CD4-positive, alpha-beta T cell treated with Interleukin-15 for 1 hour (primary cell): ENCODE results near the gene MYMX.
A peak's percentile ranks its signal among the peaks of the same experiment; 100 is the strongest.

Experiments used
- DNase-seq: peaks from one replicate; pipeline ENCODE4 v3.0.0-alpha.2; 2020

The MYMX gene

GRCh38 chr6:44253307-44254101, 36.8 kb downstream of the MYMX start:
- DNase-seq, result peak; percentile 55

GRCh38 chr6:44254191-44255104, 37.7 kb downstream of the MYMX start:
- no peak for DNase-seq

GRCh38 chr6:44255105-44255808, 38.5 kb downstream of the MYMX start:
- DNase-seq, result no peak

- no peak for DNase-seq
These were observed 39.4 kb downstream of the MYMX start for GRCh38 chr6:44255871-44256774.

GRCh38 chr6:44256775-44257024, 40.0 kb downstream of the MYMX start:
- no peak for DNase-seq

- DNase-seq, result peak; percentile 81
These were observed 40.5 kb downstream of the MYMX start, which contains the start of gene SLC35B2 for GRCh38 chr6:44257025-44257752. SLC35B2 (minus strand) TSS chr6:44257528; CDS start chr6:44257410, 118 bp downstream.

- no peak for DNase-seq
These were observed 41.1 kb downstream of the MYMX start for GRCh38 chr6:44257753-44258324.

- DNase-seq, result no peak
These were observed 41.7 kb downstream of the MYMX start for GRCh38 chr6:44258325-44258863.

GRCh38 chr6:44258921-44259320, 42.2 kb downstream of the MYMX start:
- no peak for DNase-seq

GRCh38 chr6:44260011-44260410, 43.3 kb downstream of the MYMX start:
- DNase-seq, result no peak

- no peak for DNase-seq
These were observed 43.9 kb downstream of the MYMX start for GRCh38 chr6:44260451-44261297.

- DNase-seq, result no peak
These were observed 44.9 kb downstream of the MYMX start for GRCh38 chr6:44261581-44261980.

- DNase-seq, result no peak
These were observed 46.0 kb downstream of the MYMX start for GRCh38 chr6:44262467-44263353.

GRCh38 chr6:44263354-44264100, 46.8 kb downstream of the MYMX start:
- DNase-seq, result peak; percentile 78

GRCh38 chr6:44264154-44265006, 47.7 kb downstream of the MYMX start:
- DNase-seq, result peak; percentile 87

- DNase-seq, result peak; percentile 97
These were observed 48.4 kb downstream of the MYMX start, which contains the start of gene NFKBIE for GRCh38 chr6:44265007-44265721. NFKBIE (minus strand) TSS chr6:44265551; CDS start chr6:44265346, 205 bp downstream.
